ENCODE measurements around the gene CCL7. TPM values are rescaled to one million over a fixed set of nuclear protein-coding genes. Genes with fewer than 3 reads are reported as not detected.

Gene CCL7
- total RNA-seq, 2 experiments from 2014 or later: not detected

- H3K4me3 ChIP-seq (ENCODE audit: low read depth, low read length, poor library complexity, severe bottlenecking): no peak overlapping the region
- ChIA-PET CTCF (ENCODE audit: unreplicated experiment) (no interaction called here), POLR2A (no interaction called here)
- H3K9me3 ChIP-seq (ENCODE audit: low read length): no peaks in the 10 kb centered on the region
- intact Hi-C loops (cut with micrococcal nuclease; ENCODE audit: unreplicated experiment): no loop called here
- H3K4me2 ChIP-seq (ENCODE audit: low read length): no peak overlapping the region
- H2AFZ ChIP-seq (ENCODE audit: low read length): no peak overlapping the region
- no peak for TF ChIP-seq CTCF (conservative IDR thresholded peaks at IDR 0.05; ENCODE audit: low read length)
- TF ChIP-seq EZH2phosphoT487 (IDR thresholded peaks at IDR 0.05; ENCODE audit: borderline replicate concordance, low read depth, low read length): no peak
- no peaks in the 10 kb centered on the region for H3K9me2 ChIP-seq (ENCODE audit: insufficient read depth, low read length)
- BruUV-seq (replicated peaks): no TSS peak
- no peaks in the 10 kb centered on the region for H3K79me2 ChIP-seq (ENCODE audit: insufficient read depth, low read depth, low read length)
- H3K36me3 ChIP-seq (ENCODE audit: insufficient read depth, low read length): no peaks in the 10 kb centered on the region
- no peak for DNase-seq (ENCODE audit: low spot score)
- no peaks in the 10 kb centered on the region for H4K20me1 ChIP-seq (ENCODE audit: insufficient read depth, low read length)
- H3K27ac ChIP-seq (ENCODE audit: low read depth, low read length, poor library complexity, severe bottlenecking): no peak overlapping the region
- no peaks in the 10 kb centered on the region for H3K4me1 ChIP-seq (ENCODE audit: insufficient read depth, low read length, poor library complexity, severe bottlenecking)
These were observed 43.1 kb downstream of the CCL7 start for GRCh38 chr17:34313164-34313563.

- H3K4me1 ChIP-seq (ENCODE audit: insufficient read depth, low read length, poor library complexity, severe bottlenecking): no peaks in the 10 kb centered on the region
- ChIA-PET CTCF (ENCODE audit: unreplicated experiment) (no interaction called here), POLR2A (no interaction called here)
- intact Hi-C loops (cut with micrococcal nuclease; ENCODE audit: unreplicated experiment): no loop called here
- peak; percentile 1 for DNase-seq (ENCODE audit: low spot score)
- H3K9me3 ChIP-seq (ENCODE audit: low read length): no peaks in the 10 kb centered on the region
- H3K36me3 ChIP-seq (ENCODE audit: insufficient read depth, low read length): no peaks in the 10 kb centered on the region
- H3K4me2 ChIP-seq (ENCODE audit: low read length): no peak overlapping the region
- no TSS peak for BruUV-seq (replicated peaks)
- H2AFZ ChIP-seq (ENCODE audit: low read length): no peak overlapping the region
- no peaks in the 10 kb centered on the region for H4K20me1 ChIP-seq (ENCODE audit: insufficient read depth, low read length)
- no peak overlapping the region for H3K4me3 ChIP-seq (ENCODE audit: low read depth, low read length, poor library complexity, severe bottlenecking)
- H3K27ac ChIP-seq (ENCODE audit: low read depth, low read length, poor library complexity, severe bottlenecking): no peak overlapping the region
- H3K79me2 ChIP-seq (ENCODE audit: insufficient read depth, low read depth, low read length): no peaks in the 10 kb centered on the region
- H3K9me2 ChIP-seq (ENCODE audit: insufficient read depth, low read length): no peaks in the 10 kb centered on the region
- TF ChIP-seq EZH2phosphoT487 (IDR thresholded peaks at IDR 0.05; ENCODE audit: borderline replicate concordance, low read depth, low read length) (no peak), CTCF (conservative IDR thresholded peaks at IDR 0.05; ENCODE audit: low read length) (no peak)
These were observed 44.3 kb downstream of the CCL7 start for GRCh38 chr17:34314279-34314678.

DNA sequence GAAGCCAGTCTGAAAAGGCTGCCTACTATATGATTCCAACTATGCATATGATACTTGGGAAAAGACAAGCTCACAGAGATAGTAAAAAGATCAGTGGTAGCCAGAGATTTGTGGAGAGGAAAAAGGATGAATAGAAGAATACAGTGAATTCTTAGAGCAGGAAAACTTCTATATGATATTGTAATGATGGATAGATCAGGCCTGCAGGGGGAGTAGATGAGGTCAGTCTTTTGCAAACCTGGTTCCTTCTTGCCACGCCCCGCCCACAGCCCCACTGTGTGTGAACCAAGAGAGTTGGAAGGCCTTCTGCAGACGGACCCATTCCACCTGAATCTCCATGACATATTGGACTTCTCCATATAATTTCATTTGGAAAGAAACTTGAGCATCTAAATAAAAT lies 48.5 kb downstream of the CCL7 start:
- DNase-seq (ENCODE audit: low spot score): peak; percentile 49
- Histone ChIP-seq H3K36me3 (ENCODE audit: insufficient read depth, low read length) (no peaks in the 10 kb centered on the region), H3K79me2 (ENCODE audit: insufficient read depth, low read depth, low read length) (no peaks in the 10 kb centered on the region), H3K4me2 (ENCODE audit: low read length) (no peak overlapping the region), H3K9me2 (ENCODE audit: insufficient read depth, low read length) (no peaks in the 10 kb centered on the region), H2AFZ (ENCODE audit: low read length) (no peak overlapping the region), H3K27ac (ENCODE audit: low read depth, low read length, poor library complexity, severe bottlenecking) (no peak overlapping the region), H4K20me1 (ENCODE audit: insufficient read depth, low read length) (no peaks in the 10 kb centered on the region), H3K9me3 (ENCODE audit: low read length) (no peaks in the 10 kb centered on the region), H3K4me1 (ENCODE audit: insufficient read depth, low read length, poor library complexity, severe bottlenecking) (no peaks in the 10 kb centered on the region), H3K4me3 (ENCODE audit: low read depth, low read length, poor library complexity, severe bottlenecking) (no peak overlapping the region)
- ChIA-PET CTCF (ENCODE audit: unreplicated experiment) (no interaction called here), POLR2A (no interaction called here)
- BruUV-seq (replicated peaks): no TSS peak
- TF ChIP-seq CTCF (conservative IDR thresholded peaks at IDR 0.05; ENCODE audit: low read length): peak; percentile 74
- no peak for TF ChIP-seq EZH2phosphoT487 (IDR thresholded peaks at IDR 0.05; ENCODE audit: borderline replicate concordance, low read depth, low read length)
- intact Hi-C loops (cut with micrococcal nuclease; ENCODE audit: unreplicated experiment): loop anchor here (2.0 kb wide), 1 partner anchor 42 kb away; no protein-coding TSS in a partner anchor

Measured in OCI-LY7 (cell line).